Activated CD4-positive, CD25-positive, alpha-beta regulatory T cell treated with anti-CD3 and anti-CD28 coated beads, Interleukin-2, amount 50 U/mL, for 72 hours (primary cell): ENCODE measurements around the gene POU2F3.

Source experiments
- DNase-seq: peaks from one replicate; pipeline ENCODE4 v3.0.0; 2021

Gene POU2F3

GRCh38 chr11:120239713-120240640, at the start of gene POU2F3:
Gene POU2F3, plus strand, starts transcription at chr11:120240140. Its CDS starts 204 bp downstream, at chr11:120240344.
- no peak for DNase-seq

GRCh38 chr11:120191058-120191457, 48.9 kb upstream of the POU2F3 start:
- no peak for DNase-seq

DNA sequence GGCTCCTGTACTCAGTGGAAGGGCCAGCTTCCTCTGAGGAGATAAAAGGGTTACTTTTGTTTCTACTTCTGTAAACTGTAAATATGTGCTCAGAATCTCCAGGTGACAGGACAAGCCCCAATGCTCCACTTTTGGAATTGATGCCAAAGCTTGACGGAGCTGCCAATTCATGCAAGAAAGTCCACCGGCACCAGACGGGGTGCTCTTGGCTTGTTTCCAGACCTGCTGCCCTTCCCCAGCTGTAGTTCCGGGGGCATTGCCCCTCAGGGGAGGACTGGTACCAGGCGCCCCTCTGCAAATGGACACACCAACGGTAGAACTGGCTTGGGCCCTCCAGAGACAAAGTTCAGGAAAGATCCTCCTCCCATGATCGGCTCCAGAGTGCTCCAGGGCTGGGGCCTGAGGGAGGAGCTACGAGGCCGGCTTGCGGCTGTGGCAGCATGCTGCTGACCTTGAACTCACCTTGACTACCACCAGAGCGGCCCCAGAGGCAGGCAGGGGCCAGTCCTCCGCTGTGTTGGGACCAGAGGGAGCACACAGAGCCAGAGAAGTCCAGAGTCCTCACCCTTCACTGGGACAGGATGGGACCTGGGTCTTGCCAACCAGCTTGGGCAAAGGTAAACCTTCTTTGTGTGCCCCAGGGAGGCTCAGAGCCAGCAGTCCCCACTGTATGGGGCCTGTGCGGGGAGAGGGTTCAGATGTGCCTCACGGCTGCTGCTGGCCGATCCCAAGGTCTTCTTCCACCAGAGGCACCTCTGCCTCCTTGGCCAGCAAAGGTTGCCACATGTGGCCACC, 46.9 kb upstream of the POU2F3 start:
- no peak for DNase-seq

DNA sequence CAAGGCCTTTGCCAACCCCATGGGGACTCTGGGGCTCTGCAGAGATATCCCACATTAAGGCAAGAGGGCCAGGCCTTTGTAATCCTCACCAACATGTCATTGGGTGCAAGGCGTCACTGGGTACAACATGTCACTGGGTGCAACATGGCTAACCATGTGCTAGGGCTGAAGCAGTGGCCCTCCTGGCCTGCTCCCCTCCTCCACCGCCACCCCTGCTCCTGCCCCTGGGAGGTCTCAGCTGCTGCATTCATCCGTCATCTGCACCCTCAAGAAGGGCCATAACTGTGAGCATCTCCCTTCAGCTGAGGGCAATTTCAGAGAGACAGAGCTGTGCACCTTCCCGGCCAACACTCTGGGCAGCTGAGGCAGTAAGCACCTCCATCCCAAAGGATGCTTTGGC, 45.8 kb upstream of the POU2F3 start:
- no peak for DNase-seq

- no peak for DNase-seq
These were observed 44.2 kb upstream of the POU2F3 start for GRCh38 chr11:120195601-120196320.

DNA sequence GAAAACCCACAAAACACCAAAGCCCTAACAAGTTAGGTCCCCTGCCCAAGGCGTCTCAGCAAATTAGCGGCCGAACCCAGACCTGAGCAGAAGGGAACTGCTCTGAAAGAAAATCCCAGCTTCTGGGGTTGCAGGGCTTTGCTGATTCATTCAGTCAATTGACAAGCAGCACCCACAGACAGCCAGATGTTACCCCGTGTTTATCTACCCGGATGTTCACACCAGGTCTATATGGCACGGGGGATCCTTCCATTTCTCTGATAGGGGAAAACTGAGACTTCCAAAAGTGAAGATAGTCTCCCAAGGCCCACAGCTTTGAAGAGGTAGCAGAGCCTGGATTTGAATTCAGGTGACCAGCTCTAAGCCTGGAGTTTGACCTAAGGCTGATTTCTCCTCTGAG, 43.1 kb upstream of the POU2F3 start:
- no peak for DNase-seq

- DNase-seq: no peak
These were observed 42.6 kb upstream of the POU2F3 start for GRCh38 chr11:120197251-120197891.

- no peak for DNase-seq
These were observed 42.0 kb upstream of the POU2F3 start for GRCh38 chr11:120197977-120198376.

DNA sequence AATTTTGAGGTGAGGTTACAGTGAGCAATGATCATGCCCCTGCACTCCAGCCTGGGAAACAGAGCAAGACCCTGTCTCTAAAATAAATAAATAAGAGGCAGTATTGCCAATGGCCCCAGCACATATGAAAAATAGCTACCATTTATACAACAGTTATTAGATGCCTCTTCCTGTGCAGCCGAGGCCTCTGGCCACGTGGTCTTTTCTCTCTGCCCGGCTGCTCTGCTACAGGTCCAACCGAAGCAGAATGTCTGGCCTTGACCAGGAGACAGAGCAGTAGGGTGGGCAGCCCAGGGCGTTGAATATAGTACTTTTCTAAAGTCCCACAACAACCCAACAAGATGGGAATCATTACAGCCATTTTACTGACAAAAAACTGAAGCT, 41.5 kb upstream of the POU2F3 start:
- no peak for DNase-seq

DNA sequence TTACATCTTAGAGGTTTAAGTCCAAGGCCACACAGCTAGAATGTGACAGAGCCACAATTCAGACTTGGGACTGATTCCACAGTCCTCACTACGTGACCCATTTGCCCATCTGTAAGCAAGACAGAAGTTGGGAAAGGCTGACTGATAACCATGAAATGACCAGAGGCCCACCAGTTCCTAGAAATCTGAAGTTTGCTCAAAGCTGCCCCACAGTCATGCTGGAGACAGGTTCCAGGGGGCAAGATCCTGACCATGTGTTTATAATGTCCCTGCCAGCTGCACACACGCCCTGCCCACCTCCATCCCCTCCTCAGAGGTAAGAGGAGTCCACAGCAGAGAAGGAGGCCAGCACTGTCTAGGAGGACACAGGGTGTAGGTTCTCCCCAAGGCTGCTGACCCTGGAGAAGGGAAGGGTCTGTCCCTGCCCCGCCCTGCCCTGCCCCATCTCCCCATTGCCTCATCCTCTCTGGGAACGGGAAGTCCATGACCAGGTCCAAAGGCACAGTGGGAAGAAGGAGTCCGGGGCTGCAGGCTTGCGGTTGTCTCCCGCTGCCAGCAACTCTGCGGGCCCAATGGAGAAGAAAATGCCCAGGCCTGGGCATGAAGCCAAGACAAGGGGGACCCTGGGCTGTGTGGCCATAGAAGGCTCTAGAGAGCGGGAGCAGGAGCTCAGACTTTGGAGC, 41.0 kb upstream of the POU2F3 start:
- no peak for DNase-seq

- DNase-seq: no peak
These were observed 40.3 kb upstream of the POU2F3 start for GRCh38 chr11:120199613-120200012.

GRCh38 chr11:120200677-120201076, 39.3 kb upstream of the POU2F3 start:
- no peak for DNase-seq

- DNase-seq: no peak
These were observed 38.3 kb upstream of the POU2F3 start for GRCh38 chr11:120201653-120202052.

DNA sequence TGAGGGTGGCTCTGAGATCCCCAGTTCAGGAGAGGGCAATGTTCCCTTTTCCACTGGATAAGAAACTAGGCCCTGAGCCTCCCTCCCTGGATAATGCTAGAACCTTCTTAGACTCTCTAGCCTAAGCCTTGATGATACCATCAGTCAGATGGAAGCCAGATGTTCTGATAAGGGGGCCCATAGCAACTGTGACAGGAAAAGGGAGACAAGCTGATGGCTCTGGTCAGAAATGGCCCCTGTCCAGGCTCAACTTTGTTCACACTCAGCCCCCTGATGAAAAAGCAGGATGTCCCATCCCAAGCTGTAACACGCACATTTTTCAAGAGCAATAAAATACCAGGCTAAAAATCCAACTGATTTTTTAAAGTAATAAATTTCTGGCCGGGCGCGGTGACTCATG, 36.3 kb upstream of the POU2F3 start:
- no peak for DNase-seq

- DNase-seq: no peak
These were observed 34.3 kb upstream of the POU2F3 start for GRCh38 chr11:120205596-120206161.

GRCh38 chr11:120207512-120207911, 32.4 kb upstream of the POU2F3 start:
- no peak for DNase-seq

GRCh38 chr11:120208001-120208441, 31.9 kb upstream of the POU2F3 start:
- no peak for DNase-seq

GRCh38 chr11:120208777-120209176, 31.2 kb upstream of the POU2F3 start:
- DNase-seq: no peak

DNA sequence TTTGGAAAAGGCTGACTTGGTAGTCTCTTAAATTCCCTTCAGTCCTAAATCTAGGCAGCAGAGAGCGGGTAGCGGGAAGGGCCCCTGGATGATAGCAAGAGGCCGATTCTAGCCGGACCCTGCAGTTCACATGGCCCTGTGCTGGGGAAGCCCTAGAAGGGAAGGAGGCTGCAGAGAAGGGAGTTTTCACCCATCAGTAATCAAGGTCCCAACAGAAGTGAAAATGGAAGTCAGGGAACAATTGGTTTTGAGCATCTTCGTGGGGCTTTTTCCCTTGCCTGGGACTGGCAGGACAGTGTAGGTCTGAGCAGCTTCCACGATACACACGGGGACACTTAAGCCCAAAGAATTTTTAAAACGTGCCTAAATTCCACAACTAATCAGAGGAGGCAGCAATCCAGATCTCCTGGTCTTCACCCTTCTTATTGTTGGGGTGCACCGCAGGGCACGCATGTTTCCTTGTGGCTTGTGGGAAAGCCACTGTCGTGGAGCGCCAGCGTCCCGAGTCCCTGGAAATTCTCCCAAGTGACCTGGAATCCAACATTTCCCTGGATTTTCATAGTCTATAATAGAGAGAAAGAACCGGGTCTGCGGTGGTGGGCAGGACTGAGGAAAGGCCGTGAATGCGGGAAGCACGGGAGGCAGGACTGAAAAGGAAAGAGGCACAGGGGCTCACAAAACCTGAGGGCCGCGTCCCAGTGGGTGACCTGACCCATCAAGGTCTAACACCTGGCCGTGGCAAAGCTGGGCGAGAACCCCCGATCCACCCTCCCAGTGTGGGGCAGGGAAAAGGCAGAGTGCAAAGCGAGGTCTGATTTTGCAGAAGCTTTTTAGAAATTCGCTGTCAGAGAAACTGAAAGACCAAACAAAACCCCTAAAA, 30.0 kb upstream of the POU2F3 start:
- DNase-seq: no peak

DNA sequence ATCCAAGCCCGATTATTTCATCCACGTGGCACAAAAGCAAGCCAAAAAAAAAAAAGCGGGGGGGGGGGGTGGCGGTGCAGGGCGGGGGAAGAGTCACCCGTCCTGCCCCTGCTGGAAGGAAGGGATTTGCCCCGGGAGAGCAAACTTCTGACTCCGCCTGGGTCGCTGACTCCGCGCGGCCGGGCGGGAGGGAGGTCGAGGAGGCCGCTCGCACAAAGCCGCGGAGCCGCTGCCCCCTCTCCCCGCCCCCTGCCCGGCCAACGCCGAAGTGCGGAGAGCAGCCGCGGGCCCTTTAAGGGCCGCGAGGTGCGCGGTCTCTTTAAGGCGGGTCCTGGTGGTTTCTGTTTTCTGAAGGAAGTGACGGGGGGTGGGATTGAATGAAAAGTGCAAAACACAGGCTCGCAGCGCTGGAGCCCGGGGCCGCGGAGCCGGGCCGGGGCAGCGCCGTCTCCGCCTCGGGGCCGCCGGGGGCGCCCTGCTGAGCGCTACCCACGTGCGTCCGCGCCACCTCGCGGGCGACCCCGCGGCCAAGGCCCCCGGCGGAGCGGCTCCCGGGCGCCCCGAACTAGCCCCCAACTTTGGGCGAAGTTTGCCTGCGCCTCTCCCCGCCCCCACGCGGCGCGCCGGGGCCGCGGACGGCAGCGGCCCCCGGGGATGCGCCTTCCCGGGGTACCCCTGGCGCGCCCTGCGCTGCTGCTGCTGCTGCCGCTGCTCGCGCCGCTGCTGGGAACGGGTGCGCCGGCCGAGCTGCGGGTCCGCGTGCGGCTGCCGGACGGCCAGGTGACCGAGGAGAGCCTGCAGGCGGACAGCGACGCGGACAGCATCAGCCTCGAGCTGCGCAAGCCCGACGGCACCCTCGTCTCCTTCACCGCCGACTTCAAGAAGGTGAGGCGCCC, 29.1 kb upstream of the POU2F3 start, which contains the start of gene OAF:
OAF (plus strand) TSS at position 407 of the 896 bp plus-strand sequence; CDS start at position 655, 248 bp downstream.
- DNase-seq: peak; percentile 40
